GM13977 (cell line): ENCODE measurements around the gene GMNC.

Experiments used
- DNase-seq: peaks from one replicate; pipeline ENCODE4 v3.0.0; 2012; ENCODE audit warnings: low spot score
- in situ Hi-C: fragments of 300-500 bp; cut with MboI; formaldehyde crosslinking; loops from one replicate; pipeline ENCODE4 v1.12.0; 2022; ENCODE audit warnings: low sequenced_read_pairs, low pct_unique_long_range_greater_than_20kb, mixed read lengths, inconsistent platforms; ENCODE audit not compliant: unreplicated experiment
- TF ChIP-seq, protein P1 (sequence below): IDR thresholded peaks from 2 replicates; pipeline ENCODE4 v1.5.1; 2012; ENCODE audit warnings: mild to moderate bottlenecking, control low read depth; ENCODE audit not compliant: insufficient read depth; ENCODE audit errors: extremely low read depth, missing control alignments

Gene GMNC

DNA sequence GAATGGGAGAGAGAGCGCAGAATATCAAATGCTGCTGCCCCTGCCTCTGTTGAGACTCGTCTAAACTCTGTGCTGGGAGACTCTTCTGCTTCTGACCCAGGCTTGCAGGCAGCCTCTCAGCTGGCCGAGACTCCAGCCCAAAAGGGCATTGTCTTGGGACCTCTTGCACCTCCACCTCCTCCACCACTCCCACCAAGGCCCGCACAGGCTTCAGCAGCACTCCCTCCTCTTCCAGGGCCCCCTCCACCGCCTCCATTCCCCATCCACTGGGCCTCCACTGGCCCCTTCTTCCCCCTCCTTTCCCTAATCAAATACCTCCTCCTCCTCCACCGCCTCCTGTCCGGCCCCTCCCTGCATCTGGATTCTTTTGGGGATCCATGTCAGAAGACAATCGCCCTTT lies 31.3 kb downstream of the GMNC start:
- TF ChIP-seq, protein P1, sequence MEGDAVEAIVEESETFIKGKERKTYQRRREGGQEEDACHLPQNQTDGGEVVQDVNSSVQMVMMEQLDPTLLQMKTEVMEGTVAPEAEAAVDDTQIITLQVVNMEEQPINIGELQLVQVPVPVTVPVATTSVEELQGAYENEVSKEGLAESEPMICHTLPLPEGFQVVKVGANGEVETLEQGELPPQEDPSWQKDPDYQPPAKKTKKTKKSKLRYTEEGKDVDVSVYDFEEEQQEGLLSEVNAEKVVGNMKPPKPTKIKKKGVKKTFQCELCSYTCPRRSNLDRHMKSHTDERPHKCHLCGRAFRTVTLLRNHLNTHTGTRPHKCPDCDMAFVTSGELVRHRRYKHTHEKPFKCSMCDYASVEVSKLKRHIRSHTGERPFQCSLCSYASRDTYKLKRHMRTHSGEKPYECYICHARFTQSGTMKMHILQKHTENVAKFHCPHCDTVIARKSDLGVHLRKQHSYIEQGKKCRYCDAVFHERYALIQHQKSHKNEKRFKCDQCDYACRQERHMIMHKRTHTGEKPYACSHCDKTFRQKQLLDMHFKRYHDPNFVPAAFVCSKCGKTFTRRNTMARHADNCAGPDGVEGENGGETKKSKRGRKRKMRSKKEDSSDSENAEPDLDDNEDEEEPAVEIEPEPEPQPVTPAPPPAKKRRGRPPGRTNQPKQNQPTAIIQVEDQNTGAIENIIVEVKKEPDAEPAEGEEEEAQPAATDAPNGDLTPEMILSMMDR = no peak
- in situ Hi-C loops = no loop called here
- no peak for DNase-seq

DNA sequence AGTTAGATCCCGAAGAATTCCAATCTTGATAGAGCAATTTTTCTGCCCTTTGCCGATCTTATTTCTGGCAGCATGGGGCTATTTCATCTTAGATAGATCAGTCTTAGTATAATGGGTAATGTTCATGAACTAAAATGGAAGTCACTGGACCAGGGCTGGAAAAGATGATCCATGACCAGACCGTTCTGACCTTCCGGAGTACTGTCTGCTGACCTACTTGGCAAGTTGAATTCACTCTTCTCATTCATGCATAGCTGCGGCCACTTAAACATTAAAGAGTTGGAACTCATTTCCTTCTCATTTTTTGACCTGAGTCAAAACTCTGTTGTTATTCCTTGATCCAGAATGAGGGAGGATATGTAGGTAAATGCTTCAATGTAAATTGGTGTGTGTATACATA lies 32.5 kb downstream of the GMNC start:
- in situ Hi-C loops = no loop called here
- TF ChIP-seq, protein P1 = no peak
- no peak for DNase-seq

DNA sequence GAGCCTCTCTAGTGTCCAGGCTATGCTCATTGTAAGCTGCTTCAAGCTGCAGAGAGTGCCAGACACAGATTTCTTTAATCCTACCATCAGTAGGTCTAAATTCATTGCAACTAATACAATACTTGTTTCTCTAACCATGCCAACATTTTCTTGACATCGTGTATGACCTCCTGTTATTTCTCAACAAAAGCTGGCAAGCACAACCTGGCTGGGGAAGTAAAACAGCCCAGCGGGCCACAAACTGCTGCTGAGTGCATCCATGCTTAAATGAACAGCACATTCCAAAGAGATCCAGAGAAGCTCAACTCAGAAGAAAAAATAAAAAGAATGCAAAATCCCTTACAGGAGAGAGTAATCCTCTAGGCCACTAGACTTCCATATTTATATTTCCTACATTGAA lies 36.5 kb downstream of the GMNC start:
- no peak for DNase-seq
- TF ChIP-seq, protein P1 = no peak
- in situ Hi-C loops = no loop called here

DNA sequence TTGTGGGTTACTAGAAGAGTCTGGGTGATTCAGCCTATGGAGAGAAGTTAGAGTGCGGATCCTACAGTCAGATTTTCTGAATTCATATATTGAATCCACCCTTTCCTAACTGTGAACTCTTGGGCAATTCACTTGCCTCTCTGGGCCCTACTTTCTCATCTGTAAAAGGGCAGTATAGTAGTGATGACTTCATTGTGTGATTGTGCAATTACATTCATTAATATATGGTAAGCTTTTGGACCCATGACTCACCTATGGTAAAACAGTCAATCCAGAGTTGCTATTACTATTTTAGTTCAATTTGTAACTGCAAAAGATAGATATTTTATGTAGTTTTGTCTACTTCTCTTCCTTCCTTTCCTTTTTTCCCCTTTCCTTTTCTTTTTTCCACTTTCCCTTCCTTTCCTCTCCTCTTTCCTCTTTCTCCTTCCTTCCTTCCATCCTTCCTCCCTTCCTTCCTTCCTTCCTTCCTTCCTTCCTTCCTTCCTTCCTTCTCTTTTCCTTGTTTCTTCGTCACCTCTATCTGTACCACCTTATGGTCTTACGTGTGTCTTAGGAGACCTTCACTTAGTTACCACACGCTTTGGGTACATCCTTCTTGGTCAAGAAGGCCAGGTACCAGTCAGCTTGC lies 37.0 kb downstream of the GMNC start:
- TF ChIP-seq, protein P1 = no peak
- in situ Hi-C loops = no loop called here
- DNase-seq = no peak

DNA sequence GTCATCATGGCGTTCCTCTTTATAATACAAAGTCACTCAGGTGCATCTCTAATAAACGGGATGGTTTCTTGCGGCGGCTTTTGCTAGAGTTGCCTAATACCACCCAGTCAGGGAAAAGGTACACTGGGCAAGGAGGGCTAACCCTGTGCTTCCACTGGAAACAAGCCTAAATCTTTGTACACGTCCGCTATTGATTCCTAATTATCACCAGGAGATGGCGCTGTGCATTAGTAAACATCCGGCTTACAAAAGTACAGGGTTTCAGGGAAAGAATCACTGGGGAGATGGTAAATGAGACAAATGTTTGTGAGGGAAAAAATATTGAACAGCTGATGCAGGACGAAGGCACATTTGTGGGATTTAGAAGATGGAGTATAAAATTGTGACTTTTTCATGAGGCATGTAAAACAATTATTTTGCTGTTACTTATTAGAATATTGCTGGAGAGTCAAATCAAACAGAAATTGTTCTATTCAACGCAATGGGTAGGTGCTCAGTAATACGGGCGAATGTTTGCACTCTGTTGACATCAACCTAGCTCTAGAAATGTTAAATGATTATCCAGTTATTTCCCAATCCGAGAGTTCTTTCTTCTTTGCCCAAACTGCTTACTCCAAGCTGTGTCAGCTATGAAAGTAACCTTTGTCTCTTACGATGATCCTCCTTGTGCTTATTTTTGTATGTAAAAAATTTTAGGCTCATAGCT lies 50.6 kb downstream of the GMNC start:
- DNase-seq = peak; percentile 11
- in situ Hi-C loops = no loop called here
- TF ChIP-seq, protein P1 = peak; percentile 75

DNA sequence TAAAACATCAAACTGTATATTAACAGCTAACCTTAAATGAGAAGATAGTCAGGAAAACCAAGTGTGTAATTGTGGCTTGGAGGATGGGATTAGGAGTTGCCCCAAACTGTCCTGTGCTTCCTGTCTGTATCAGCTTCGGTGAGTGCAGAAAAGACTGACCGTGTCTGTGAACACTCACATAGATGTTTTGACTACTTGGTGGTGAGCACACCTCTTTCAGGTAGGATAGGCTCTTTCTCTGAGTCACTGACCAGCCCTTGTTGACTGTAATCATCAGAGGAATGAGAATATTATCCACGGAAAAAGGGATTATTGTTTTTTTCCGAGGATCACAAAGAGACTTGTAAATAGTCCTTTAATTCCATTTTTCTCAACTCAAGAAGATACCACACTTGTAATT lies 51.5 kb downstream of the GMNC start:
- no peak for DNase-seq
- TF ChIP-seq, protein P1 = no peak
- in situ Hi-C loops = no loop called here

DNA sequence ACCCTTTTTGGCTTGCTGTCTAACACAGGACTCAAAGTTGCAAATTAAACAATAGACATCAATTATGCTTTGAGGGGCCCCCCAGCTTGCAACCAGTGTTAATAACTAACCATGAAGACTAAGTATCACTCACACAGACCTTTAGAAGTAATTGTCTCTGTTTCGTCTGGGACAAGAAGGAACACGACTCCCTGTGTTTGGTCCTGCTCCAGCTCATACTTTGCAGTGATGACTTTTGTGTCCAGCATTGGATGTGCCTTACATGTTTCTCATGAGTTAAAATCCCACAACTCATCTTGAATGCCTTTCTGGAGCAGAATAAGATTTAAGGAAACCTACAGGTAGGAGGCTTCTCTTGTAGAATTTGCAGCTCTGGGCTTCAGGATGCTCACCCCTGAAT lies 53.1 kb downstream of the GMNC start:
- no peak for DNase-seq
- TF ChIP-seq, protein P1 = no peak
- in situ Hi-C loops = no loop called here
